Adrenal gland (tissue), 19 donors: ENCODE measurements around the gene LIF. TPM values are rescaled to one million over a fixed set of nuclear protein-coding genes. Genes with fewer than 3 reads are reported as not detected.
A peak's percentile ranks its signal among the peaks of the same experiment; 100 is the strongest.

Experiments
- DNase-seq, 7 donors: peaks; one replicate each; pipeline ENCODE4 v3.0.0-alpha.2; 2019 to 2020
- H3K27ac ChIP-seq, 5 donors: fragments of 200-600 bp; sonication (generic) in 4 of 5; 1 replicate in 3 of 5; 2 replicates in 2 of 5; pipeline versions ENCODE4 v1.5.1 to v1.8.0; 2016 to 2020; ENCODE audit warnings: mild to moderate bottlenecking in 1 of 5
- H3K27me3 ChIP-seq: fragments of 200-600 bp; 2 replicates; pipeline ENCODE4 v1.8.0; 2021
- H3K36me3 ChIP-seq, 2 donors: fragments of 200-600 bp; replicated peaks in 1 of 2; 1 replicate in 1 of 2; 2 replicates in 1 of 2; pipeline versions ENCODE4 v1.5.1 to v1.8.0; 2018 to 2022
- H3K4me1 ChIP-seq, 2 donors: fragments of 200-600 bp; replicated peaks in 1 of 2; 1 replicate in 1 of 2; 2 replicates in 1 of 2; pipeline versions ENCODE4 v1.5.1 to v1.8.0; 2018 to 2021
- H3K4me3 ChIP-seq, 4 donors: fragments of 200-600 bp; sonication (generic) in 3 of 4; one replicate each; pipeline ENCODE4 v1.5.1; 2016 to 2018
- H3K9me3 ChIP-seq, 3 donors: fragments of 200-600 bp; sonication (generic) in 1 of 3; replicated peaks in 1 of 3; 1 replicate in 2 of 3; 2 replicates in 1 of 3; pipeline versions ENCODE4 v1.5.1 to v1.8.0; 2016 to 2021
- CTCF ChIP-seq, 6 experiments: fragments of 450-650 bp in 4 of 6; fragments of 200-600 bp in 2 of 6; sonication (generic) in 1 of 6; IDR thresholded peaks; 1 replicate in 5 of 6; 2 replicates in 1 of 6; pipeline versions ENCODE4 v1.5.1 to v1.8.0; 2016 to 2021; ENCODE audit warnings: antibody characterized with exemption in 6 of 6, mild to moderate bottlenecking in 2 of 6, moderate library complexity in 1 of 6
- POLR2A ChIP-seq, 2 donors: fragments of 450-650 bp; IDR thresholded peaks; one replicate each; pipeline ENCODE4 v1.6.1; 2017; ENCODE audit warnings: antibody characterized with exemption in 2 of 2, mild to moderate bottlenecking in 2 of 2, moderate library complexity in 1 of 2
- WGBS, 4 donors: extraction: QIAGEN DNeasy Blood & Tissue Kit in 2 of 4; methylation state at CpG; one replicate each; pipeline versions ENCODE4 v1.1.5 to v1.1.7; 2013 to 2017; 5-methylcytosine and 5-hydroxymethylcytosine counted together
- intact Hi-C, 2 donors: fragments of 100-400 bp; cut with DNase I; formaldehyde crosslinking; loops; one replicate each; pipeline versions ENCODE4 v1.14.1 to v1.15.0; 2022 to 2023
- long read RNA-seq, 10 donors: library from polyadenylated mRNA in 3 of 10; unstranded in 2 of 10; stranded (forward) in 1 of 10; transcript quantifications; one replicate each; pipeline ENCODE4 v2.0.0 and lab custom pipeline, GENCODE V29; 2021 to 2026
- polyA plus RNA-seq, 3 donors: library from polyadenylated mRNA; stranded (reverse); fragments of 200-250 nt in 2 of 3; fragments of 350-450 nt in 1 of 3; fragmentation: Illumina TruSeq in 1 of 3; extraction: RNeasy Lipid Tissue Mini Kit (QIAGEN cat#74804) in 1 of 3; gene quantifications; one replicate each; pipeline ENCODE4 v1.2.3, GENCODE V29; 2013 to 2014
- total RNA-seq, 9 donors: library from RNA; depleted of rRNA in 4 of 9; stranded (reverse); fragments of >200 nt in 4 of 9; fragments of 120-200 nt in 1 of 9; fragmentation: NEBNext Ultra II Directional in 1 of 9; extraction: Animal tissue kit (Norgen Biotek cat#: 25700) in 1 of 9; gene quantifications; one replicate each; pipeline versions ENCODE4 v1.1.0 to v1.2.4, GENCODE V29; 2013 to 2023
- donor health status: healthy with polysubstance abuse.
- donor health status: Bipolar disorder and iron deficiency.
- donor health status: DM: yes; HTN: yes; CAD: no.
- donor health status: DM: no; HTN: no; CAD: no.
- donor health status: DM: no; HTN: no; CAD: no.
- donor health status: DM: yes; HTN: yes; CAD: no.

LIF gene
- total RNA-seq (1 to 10 TPM in 6 of 9 donors, under 1 TPM in 3; 0.06 to 9.3 (median 1.5) TPM), polyA plus RNA-seq (1 to 10 TPM in 2 of 3 donors, under 1 TPM in 1; 0.49 to 2.4 (median 1.4) TPM)
- long read RNA-seq, donor 1 = 0 reads
- long read RNA-seq, donor 2 = 0 reads
- long read RNA-seq, donor 3 = 0 reads
- long read RNA-seq, donor 4 = 0 reads
- long read RNA-seq, donor 5, partial matches to known transcripts = 0 of 2 reads
- long read RNA-seq, donor 5, other reads (novel, unspliced or antisense) = 2 of 2 reads
- long read RNA-seq, donor 6 = 0 reads
- long read RNA-seq, donor 7 = 0 reads
- long read RNA-seq, donor 8 = 0 reads
- long read RNA-seq, donor 9 = 0 reads
- long read RNA-seq, donor 10 = 0 reads

- no peak within 1 kb of the TSS for H3K27ac ChIP-seq
- peaks cover 8 to 16% of the 10 kb centered on the region in 2 donors for H3K4me1 ChIP-seq
- peak in 2 of 6 experiments; percentile 8 to 17 for TF ChIP-seq CTCF (IDR thresholded peaks at IDR 0.05)
- TF ChIP-seq POLR2A (IDR thresholded peaks at IDR 0.05) = no peak
- 0 to 2% (median 2%) methylated on average over 32 to 64 of the region's 64 CpGs for WGBS, 4 donors
- peak within 1 kb of the TSS in 2 of 4 donors; percentile 7 to 61 for H3K4me3 ChIP-seq
- no peak for DNase-seq
- H3K9me3 ChIP-seq = no peaks in the 10 kb centered on the region
- intact Hi-C loops = no loop called here
- no peaks in the 10 kb centered on the region for H3K27me3 ChIP-seq
- no peaks in the 10 kb centered on the region for H3K36me3 ChIP-seq
These were observed at the start of gene LIF for GRCh38 chr22:30245985-30246813. Gene LIF (minus strand): TSS chr22:30246759. CDS start chr22:30246695, 64 bp downstream.

- Histone ChIP-seq H3K4me1 (peaks cover 3 to 20% of the 10 kb centered on the region in 2 donors), H3K4me3 (no peak overlapping the region), H3K9me3 (no peaks in the 10 kb centered on the region), H3K27ac (no peak overlapping the region), H3K36me3 (peaks cover 0 to 96% of the 10 kb centered on the region in 2 donors), H3K27me3 (no peaks in the 10 kb centered on the region)
- no peak for DNase-seq
- WGBS, 4 donors = 84 to 92% (median 90%) methylated on average over 4 of the region's 4 CpGs
- intact Hi-C loops = no loop called here
- TF ChIP-seq CTCF (IDR thresholded peaks at IDR 0.05) = no peak
- no peak for TF ChIP-seq POLR2A (IDR thresholded peaks at IDR 0.05)
These were observed 49.8 kb upstream of the LIF start for GRCh38 chr22:30296324-30296723.

GRCh38 chr22:30295576-30295975 lies 49.0 kb upstream of the LIF start:
- Histone ChIP-seq H3K9me3 (no peaks in the 10 kb centered on the region), H3K36me3 (peaks cover 0 to 89% of the 10 kb centered on the region in 2 donors), H3K4me1 (peaks cover 10 to 20% of the 10 kb centered on the region in 2 donors), H3K27me3 (no peaks in the 10 kb centered on the region), H3K27ac (no peak overlapping the region), H3K4me3 (no peak overlapping the region)
- no peak for TF ChIP-seq CTCF (IDR thresholded peaks at IDR 0.05)
- no peak for TF ChIP-seq POLR2A (IDR thresholded peaks at IDR 0.05)
- intact Hi-C loops = no loop called here
- DNase-seq = no peak
- 57 to 81% (median 72%) methylated on average over 3 to 7 of the region's 7 CpGs for WGBS, 4 donors

- Histone ChIP-seq H3K27ac (peak overlapping the region in 2 of 5 donors; percentile 17 to 53), H3K4me1 (peaks cover 18 to 28% of the 10 kb centered on the region in 2 donors), H3K9me3 (no peaks in the 10 kb centered on the region), H3K27me3 (no peaks in the 10 kb centered on the region), H3K4me3 (no peak overlapping the region), H3K36me3 (peaks cover 0 to 81% of the 10 kb centered on the region in 2 donors)
- intact Hi-C loops = no loop called here
- DNase-seq = no peak
- TF ChIP-seq CTCF (IDR thresholded peaks at IDR 0.05) = no peak
- WGBS, 4 donors = 71 to 82% (median 80%) methylated on average over 9 to 11 of the region's 11 CpGs
These were observed 48.3 kb upstream of the LIF start for GRCh38 chr22:30294830-30295229.
